CD4-positive, alpha-beta T cell treated with Interferon alpha-2 for 1 hour (primary cell): ENCODE measurements around the gene PCAT7.
"Not testable (repeated sequence)": the region's sequence is repeated elsewhere in the genome, so short reads cannot be mapped to it uniquely, and the experiment has no call there.

ENCODE experiments used
- DNase-seq, 2 donors: peaks; one replicate each; pipeline ENCODE4 v3.0.0-alpha.2; 2020 to 2022

The PCAT7 gene

GRCh38 chr9:94564279-94564678 is 9.4 kb downstream of the PCAT7 start:
- not testable (repeated sequence) for DNase-seq

- no peak for DNase-seq
These were observed 11.7 kb downstream of the PCAT7 start for GRCh38 chr9:94566550-94566949.

- DNase-seq = no peak
These were observed 12.4 kb downstream of the PCAT7 start for GRCh38 chr9:94567271-94567670.

GRCh38 chr9:94568250-94568889 is 13.5 kb downstream of the PCAT7 start:
- no peak for DNase-seq

- DNase-seq = no peak
These were observed 14.3 kb downstream of the PCAT7 start for GRCh38 chr9:94568972-94569712.

- no peak for DNase-seq
These were observed 21.2 kb downstream of the PCAT7 start for GRCh38 chr9:94576131-94576530.

- DNase-seq = no peak
These were observed 22.2 kb downstream of the PCAT7 start for GRCh38 chr9:94577036-94577435.

- no peak for DNase-seq
These were observed 22.7 kb downstream of the PCAT7 start for GRCh38 chr9:94577571-94577970.

GRCh38 chr9:94581728-94582127 is 26.8 kb downstream of the PCAT7 start:
- no peak for DNase-seq

GRCh38 chr9:94584555-94584954 is 29.7 kb downstream of the PCAT7 start:
- peak in 1 of 2 donors; percentile 31 for DNase-seq

GRCh38 chr9:94586316-94586715 is 31.4 kb downstream of the PCAT7 start:
- no peak for DNase-seq

GRCh38 chr9:94586814-94587213 is 31.9 kb downstream of the PCAT7 start:
- DNase-seq = no peak

- DNase-seq = no peak
These were observed 33.8 kb downstream of the PCAT7 start for GRCh38 chr9:94588681-94589080.

- DNase-seq = not testable (repeated sequence)
These were observed 36.2 kb downstream of the PCAT7 start for GRCh38 chr9:94591046-94591545.

- no peak for DNase-seq
These were observed 37.0 kb downstream of the PCAT7 start for GRCh38 chr9:94591876-94592275.

GRCh38 chr9:94592683-94593082 is 37.8 kb downstream of the PCAT7 start:
- DNase-seq = not testable (repeated sequence)

GRCh38 chr9:94593459-94594345 is 38.8 kb downstream of the PCAT7 start, which contains the start of gene FBP2:
TSS of gene FBP2 (minus strand) at chr9:94593824. CDS start at chr9:94593726, 98 bp downstream.
- no peak for DNase-seq

- no peak for DNase-seq
These were observed 44.2 kb downstream of the PCAT7 start for GRCh38 chr9:94599102-94599501.

GRCh38 chr9:94600258-94600657 is 45.4 kb downstream of the PCAT7 start:
- DNase-seq = no peak

- DNase-seq = no peak
These were observed 45.8 kb downstream of the PCAT7 start for GRCh38 chr9:94600715-94601114.

- no peak for DNase-seq
These were observed 47.8 kb downstream of the PCAT7 start for GRCh38 chr9:94602666-94603065.

- DNase-seq = peak; percentile 53 to 60
These were observed 48.6 kb downstream of the PCAT7 start for GRCh38 chr9:94603259-94604160.
